Measurements from ENCODE around the gene CD209. TPM values are rescaled to one million over a fixed set of nuclear protein-coding genes. Genes with fewer than 3 reads are reported as not detected.
"Not testable (repeated sequence)": the region's sequence is repeated elsewhere in the genome, so short reads cannot be mapped to it uniquely, and the experiment has no call there.

Gene CD209
- total RNA-seq, 2 experiments from 2014 or later, result not detected

GRCh38 chr19:7793493-7793892, 46.2 kb upstream of the CD209 start:
- CTCF ChIA-PET (ENCODE audit: unreplicated experiment), result no interaction called here
- intact Hi-C loops (cut with micrococcal nuclease; ENCODE audit: unreplicated experiment), result no loop called here

GRCh38 chr19:7792701-7793100, 45.4 kb upstream of the CD209 start:
- H3K79me2 ChIP-seq (ENCODE audit: insufficient read depth, low read depth, low read length); H3K27ac ChIP-seq (ENCODE audit: low read depth, low read length, poor library complexity, severe bottlenecking); BruUV-seq (replicated peaks); H4K20me1 ChIP-seq (ENCODE audit: insufficient read depth, low read length); H2AFZ ChIP-seq (ENCODE audit: low read length); intact Hi-C loops (cut with micrococcal nuclease; ENCODE audit: unreplicated experiment); H3K4me2 ChIP-seq (ENCODE audit: low read length); H3K9me3 ChIP-seq (ENCODE audit: low read length); H3K4me3 ChIP-seq (ENCODE audit: low read depth, low read length, poor library complexity, severe bottlenecking); DNase-seq (ENCODE audit: low spot score); H3K4me1 ChIP-seq (ENCODE audit: insufficient read depth, low read length, poor library complexity, severe bottlenecking); H3K9me2 ChIP-seq (ENCODE audit: insufficient read depth, low read length); CTCF ChIA-PET (ENCODE audit: unreplicated experiment); H3K36me3 ChIP-seq (ENCODE audit: insufficient read depth, low read length): not testable (repeated sequence)
- POLR2A ChIA-PET, result interaction anchor here (0.5 kb wide), 1 partner anchor 17 kb away, joined by 3 read pairs; no protein-coding TSS in a partner anchor

More at GRCh38 chr19:7793493-7793892, 46.2 kb upstream of the CD209 start:
- H3K9me2 ChIP-seq (ENCODE audit: insufficient read depth, low read length), result no peaks in the 10 kb centered on the region
- no peak overlapping the region for H3K4me3 ChIP-seq (ENCODE audit: low read depth, low read length, poor library complexity, severe bottlenecking)
- no peaks in the 10 kb centered on the region for H4K20me1 ChIP-seq (ENCODE audit: insufficient read depth, low read length)
- no peak overlapping the region for H3K27ac ChIP-seq (ENCODE audit: low read depth, low read length, poor library complexity, severe bottlenecking)
- H2AFZ ChIP-seq (ENCODE audit: low read length), result no peak overlapping the region
- BruUV-seq (replicated peaks), result no TSS peak
- no peak for DNase-seq (ENCODE audit: low spot score)
- H3K4me2 ChIP-seq (ENCODE audit: low read length), result no peak overlapping the region
- POLR2A ChIA-PET, result no interaction called here
- TF ChIP-seq EZH2phosphoT487 (IDR thresholded peaks at IDR 0.05; ENCODE audit: borderline replicate concordance, low read depth, low read length) (no peak), CTCF (conservative IDR thresholded peaks at IDR 0.05; ENCODE audit: low read length) (no peak)
- no peaks in the 10 kb centered on the region for H3K4me1 ChIP-seq (ENCODE audit: insufficient read depth, low read length, poor library complexity, severe bottlenecking)
- H3K36me3 ChIP-seq (ENCODE audit: insufficient read depth, low read length), result no peaks in the 10 kb centered on the region
- no peaks in the 10 kb centered on the region for H3K9me3 ChIP-seq (ENCODE audit: low read length)
- no peaks in the 10 kb centered on the region for H3K79me2 ChIP-seq (ENCODE audit: insufficient read depth, low read depth, low read length)

- Histone ChIP-seq H3K27ac (ENCODE audit: low read depth, low read length, poor library complexity, severe bottlenecking) (no peak overlapping the region), H3K9me3 (ENCODE audit: low read length) (no peaks in the 10 kb centered on the region), H3K4me1 (ENCODE audit: insufficient read depth, low read length, poor library complexity, severe bottlenecking) (no peaks in the 10 kb centered on the region), H3K4me2 (ENCODE audit: low read length) (no peak overlapping the region), H2AFZ (ENCODE audit: low read length) (no peak overlapping the region), H3K79me2 (ENCODE audit: insufficient read depth, low read depth, low read length) (no peaks in the 10 kb centered on the region), H3K9me2 (ENCODE audit: insufficient read depth, low read length) (no peaks in the 10 kb centered on the region), H3K4me3 (ENCODE audit: low read depth, low read length, poor library complexity, severe bottlenecking) (no peak overlapping the region), H4K20me1 (ENCODE audit: insufficient read depth, low read length) (no peaks in the 10 kb centered on the region), H3K36me3 (ENCODE audit: insufficient read depth, low read length) (no peaks in the 10 kb centered on the region)
- TF ChIP-seq CTCF (conservative IDR thresholded peaks at IDR 0.05; ENCODE audit: low read length), result no peak
- TF ChIP-seq EZH2phosphoT487 (IDR thresholded peaks at IDR 0.05; ENCODE audit: borderline replicate concordance, low read depth, low read length), result no peak
- POLR2A ChIA-PET, result interaction anchor here (0.5 kb wide), 1 partner anchor 17 kb away, joined by 3 read pairs; no protein-coding TSS in a partner anchor
- no peak for DNase-seq (ENCODE audit: low spot score)
- intact Hi-C loops (cut with micrococcal nuclease; ENCODE audit: unreplicated experiment), result no loop called here
- BruUV-seq (replicated peaks), result no TSS peak
- CTCF ChIA-PET (ENCODE audit: unreplicated experiment), result no interaction called here
These were observed 44.9 kb upstream of the CD209 start for GRCh38 chr19:7792281-7792680.
